Right lobe of liver (tissue), 4 donors: ENCODE results near the gene PAM16.

Experiments used
- CTCF ChIP-seq, 4 donors: fragments of 200-600 bp in 3 of 4; fragments of 450-650 bp in 1 of 4; IDR thresholded peaks; one replicate each; pipeline versions ENCODE4 v1.5.1 to v1.8.0; 2016 to 2022; ENCODE audit warnings: antibody characterized with exemption in 4 of 4, mild to moderate bottlenecking in 2 of 4
- POLR2A ChIP-seq: fragments of 450-650 bp; IDR thresholded peaks from one replicate; pipeline ENCODE4 v1.6.1; 2017; ENCODE audit warnings: antibody characterized with exemption, mild to moderate bottlenecking
- donor health status: DM: no; HTN: no; CAD: no.
- donor health status: DM: no; HTN: no; CAD: no.
- donor health status: DM: no; HTN: yes; CAD: no.

GRCh38 chr16:4354512-4355409 lies 3.6 kb upstream of the PAM16 start:
- no peak for TF ChIP-seq POLR2A
- no peak for TF ChIP-seq CTCF (IDR thresholded peaks at IDR 0.05)
